GM12872 (cell line): ENCODE data around the gene NUTF2.

ENCODE experiments used
- CTCF ChIP-seq: IDR thresholded peaks from 3 replicates; pipeline ENCODE4 v1.5.1; 2011; ENCODE audit warnings: low read depth, mild to moderate bottlenecking, low read length, moderate library complexity; ENCODE audit not compliant: insufficient read depth

The NUTF2 gene

GRCh38 chr16:67846320-67847063 lies at the start of gene NUTF2:
TSS of gene NUTF2 (plus strand) at chr16:67846933. CDS start at chr16:67865131, 18,198 bp downstream.
- TF ChIP-seq CTCF, result no peak

GRCh38 chr16:67800338-67800926 lies 46.3 kb upstream of the NUTF2 start:
- TF ChIP-seq CTCF, result no peak

- no peak for TF ChIP-seq CTCF
These were observed 45.5 kb upstream of the NUTF2 start for GRCh38 chr16:67801241-67801640.

- no peak for TF ChIP-seq CTCF
These were observed 44.9 kb upstream of the NUTF2 start for GRCh38 chr16:67801883-67802282.

GRCh38 chr16:67803894-67804293 lies 42.8 kb upstream of the NUTF2 start:
- TF ChIP-seq CTCF, result no peak

GRCh38 chr16:67804853-67805542 lies 41.7 kb upstream of the NUTF2 start:
- no peak for TF ChIP-seq CTCF

- no peak for TF ChIP-seq CTCF
These were observed 40.9 kb upstream of the NUTF2 start for GRCh38 chr16:67805718-67806427.
